ENCODE data around the gene CLDN6. TPM values are rescaled to one million over a fixed set of nuclear protein-coding genes. Genes with fewer than 3 reads are reported as not detected.
A peak's percentile ranks its signal among the peaks of the same experiment; 100 is the strongest.

The CLDN6 gene
- total RNA-seq, 2 experiments from 2014 or later = not detected

GRCh38 chr16:3025032-3026002 lies 7.3 kb upstream of the CLDN6 start:
- Mint-ChIP-seq H3K36me3 (peaks cover 10% of the 10 kb centered on the region), H3K27ac (no peak overlapping the region), H3K4me1 (ENCODE audit: low read depth) (peaks cover 48% of the 10 kb centered on the region), H3K27me3 (peaks cover 12% of the 10 kb centered on the region), H3K9me3 (no peaks in the 10 kb centered on the region), H3K4me3 (no peak overlapping the region)
- no peak for DNase-seq
- CTCF ChIA-PET = interaction anchor here (1.0 to 17.0 kb wide), 5 partner anchors 8 to 107 kb away, joined by 3 to 412 read pairs (median 3); partner anchors contain the start of genes CLDN9 and ZNF213
- intact Hi-C loops (cut with micrococcal nuclease) = no loop called here
- POLR2A ChIA-PET = no interaction called here

GRCh38 chr16:3023669-3024478 lies 5.9 kb upstream of the CLDN6 start, which contains the start of the genes HCFC1R1 and THOC6:
TSS of gene HCFC1R1 (minus strand) at chr16:3023942. CDS start at chr16:3023941, 1 bp downstream.
TSS of gene THOC6 (plus strand) at chr16:3024035. CDS start at chr16:3024327, 292 bp downstream.
- ChIA-PET CTCF (interaction anchor here (0.9 to 17.0 kb wide), 6 partner anchors 6 to 72 kb away, joined by 3 to 412 read pairs (median 3); partner anchors contain the start of gene CLDN9), POLR2A (interaction anchor here (0.9 kb wide), 1 partner anchor 111 kb away, joined by 4 read pairs; the partner anchor contains the start of gene ZNF213)
- peak within 1 kb of the TSS; percentile 96 for H3K27ac Mint-ChIP-seq
- intact Hi-C loops (cut with micrococcal nuclease) = loop anchor here (1.0 to 5.0 kb wide), 4 partner anchors 20 to 238 kb away; partner anchors contain the start of gene FLYWCH1
- DNase-seq = peak; percentile 98
- H3K4me3 Mint-ChIP-seq = peak within 1 kb of the TSS; percentile 91
- no peaks in the 10 kb centered on the region for H3K9me3 Mint-ChIP-seq
- H3K27me3 Mint-ChIP-seq = peaks cover under 1% of the 10 kb centered on the region
- peaks cover 10% of the 10 kb centered on the region for H3K36me3 Mint-ChIP-seq
- peaks cover 45% of the 10 kb centered on the region for H3K4me1 Mint-ChIP-seq (ENCODE audit: low read depth)

GRCh38 chr16:3023415-3023668 lies 5.4 kb upstream of the CLDN6 start:
- no peaks in the 10 kb centered on the region for H3K27me3 Mint-ChIP-seq
- DNase-seq = peak; percentile 48
- peaks cover 45% of the 10 kb centered on the region for H3K4me1 Mint-ChIP-seq (ENCODE audit: low read depth)
- ChIA-PET CTCF (interaction anchor here (0.9 to 17.0 kb wide), 5 partner anchors 6 to 109 kb away, joined by 3 to 412 read pairs (median 3); partner anchors contain the start of gene CLDN9), POLR2A (interaction anchor here (0.9 to 1.1 kb wide), 2 partner anchors 51 to 111 kb away, joined by 3 to 4 read pairs; partner anchors contain the start of gene ZNF213)
- H3K4me3 Mint-ChIP-seq = peak overlapping the region; percentile 91
- H3K27ac Mint-ChIP-seq = peak overlapping the region; percentile 96
- intact Hi-C loops (cut with micrococcal nuclease) = loop anchor here (2.0 to 5.0 kb wide), 3 partner anchors 77 to 239 kb away; partner anchors contain the start of gene FLYWCH1
- peaks cover 10% of the 10 kb centered on the region for H3K36me3 Mint-ChIP-seq
- H3K9me3 Mint-ChIP-seq = no peaks in the 10 kb centered on the region

GRCh38 chr16:3022684-3023414 lies 4.9 kb upstream of the CLDN6 start:
- CTCF ChIA-PET = interaction anchor here (0.7 to 17.0 kb wide), 7 partner anchors 7 to 166 kb away, joined by 3 to 412 read pairs (median 3); partner anchors contain the start of gene CLDN9
- H3K27me3 Mint-ChIP-seq = no peaks in the 10 kb centered on the region
- no peaks in the 10 kb centered on the region for H3K9me3 Mint-ChIP-seq
- peaks cover 47% of the 10 kb centered on the region for H3K4me1 Mint-ChIP-seq (ENCODE audit: low read depth)
- peak overlapping the region; percentile 91 for H3K4me3 Mint-ChIP-seq
- DNase-seq = no peak
- POLR2A ChIA-PET = interaction anchor here (0.9 to 1.6 kb wide), 4 partner anchors 8 to 112 kb away, joined by 3 to 4 read pairs (median 4); partner anchors contain the start of gene ZNF213
- peak overlapping the region; percentile 96 for H3K27ac Mint-ChIP-seq
- intact Hi-C loops (cut with micrococcal nuclease) = loop anchor here (2.0 to 5.0 kb wide), 3 partner anchors 78 to 239 kb away; partner anchors contain the start of gene FLYWCH1
- peaks cover 10% of the 10 kb centered on the region for H3K36me3 Mint-ChIP-seq

GRCh38 chr16:3022208-3022683 lies 4.3 kb upstream of the CLDN6 start:
- ChIA-PET POLR2A (interaction anchor here (0.9 to 1.7 kb wide), 6 partner anchors 9 to 112 kb away, joined by 3 to 7 read pairs (median 4); partner anchors contain the start of gene ZNF213), CTCF (interaction anchor here (0.7 to 17.0 kb wide), 6 partner anchors 8 to 167 kb away, joined by 3 to 412 read pairs (median 6); partner anchors contain the start of gene CLDN9)
- Mint-ChIP-seq H3K4me1 (ENCODE audit: low read depth) (peaks cover 47% of the 10 kb centered on the region), H3K4me3 (peak overlapping the region; percentile 91), H3K27me3 (no peaks in the 10 kb centered on the region), H3K9me3 (no peaks in the 10 kb centered on the region), H3K36me3 (peaks cover 10% of the 10 kb centered on the region), H3K27ac (peak overlapping the region; percentile 96)
- DNase-seq = peak; percentile 96
- intact Hi-C loops (cut with micrococcal nuclease) = loop anchor here (2.0 to 5.0 kb wide), 3 partner anchors 79 to 240 kb away; partner anchors contain the start of gene FLYWCH1

- CTCF ChIA-PET = interaction anchor here (1.7 to 17.0 kb wide), 4 partner anchors 8 to 108 kb away, joined by 5 to 412 read pairs (median 46); partner anchors contain the start of gene CLDN9
- peaks cover 5% of the 10 kb centered on the region for H3K36me3 Mint-ChIP-seq
- intact Hi-C loops (cut with micrococcal nuclease) = loop anchor here (2.0 to 5.0 kb wide), 4 partner anchors 51 to 241 kb away; partner anchors contain the start of gene FLYWCH1
- peaks cover 47% of the 10 kb centered on the region for H3K4me1 Mint-ChIP-seq (ENCODE audit: low read depth)
- H3K27me3 Mint-ChIP-seq = no peaks in the 10 kb centered on the region
- DNase-seq = peak; percentile 92
- POLR2A ChIA-PET = interaction anchor here (0.9 to 1.9 kb wide), 7 partner anchors 7 to 113 kb away, joined by 3 to 11 read pairs (median 4); partner anchors contain the start of gene ZNF213
- peak overlapping the region; percentile 96 for H3K27ac Mint-ChIP-seq
- H3K9me3 Mint-ChIP-seq = no peaks in the 10 kb centered on the region
- H3K4me3 Mint-ChIP-seq = peak overlapping the region; percentile 91
Measured at GRCh38 chr16:3021449-3022207, 3.6 kb upstream of the CLDN6 start.

GRCh38 chr16:3020604-3021448 lies 2.8 kb upstream of the CLDN6 start:
- ChIA-PET POLR2A (interaction anchor here (0.6 to 1.9 kb wide), 7 partner anchors 8 to 128 kb away, joined by 3 to 11 read pairs (median 4); partner anchors contain the start of genes FLYWCH1 and ZNF213), CTCF (interaction anchor here (1.4 to 17.0 kb wide), 6 partner anchors 9 to 114 kb away, joined by 3 to 412 read pairs (median 6); partner anchors contain the start of genes CLDN9 and ZNF213)
- H3K4me3 Mint-ChIP-seq = peak overlapping the region; percentile 91
- peaks cover 2% of the 10 kb centered on the region for H3K27me3 Mint-ChIP-seq
- intact Hi-C loops (cut with micrococcal nuclease) = loop anchor here (1.0 to 5.0 kb wide), 4 partner anchors 17 to 241 kb away; partner anchors contain the start of gene FLYWCH1
- peak; percentile 77 for DNase-seq
- H3K9me3 Mint-ChIP-seq = no peaks in the 10 kb centered on the region
- H3K4me1 Mint-ChIP-seq (ENCODE audit: low read depth) = peaks cover 47% of the 10 kb centered on the region
- H3K36me3 Mint-ChIP-seq = peaks cover 2% of the 10 kb centered on the region
- peak overlapping the region; percentile 96 for H3K27ac Mint-ChIP-seq

GRCh38 chr16:3020247-3020603 lies 2.2 kb upstream of the CLDN6 start, which contains the start of gene TNFRSF12A:
TSS of gene TNFRSF12A (plus strand) at chr16:3020368. CDS start at chr16:3020398, 30 bp downstream.
- peaks cover 2% of the 10 kb centered on the region for H3K36me3 Mint-ChIP-seq
- H3K27me3 Mint-ChIP-seq = peaks cover 2% of the 10 kb centered on the region
- H3K27ac Mint-ChIP-seq = peak within 1 kb of the TSS; percentile 96
- no peaks in the 10 kb centered on the region for H3K9me3 Mint-ChIP-seq
- CTCF ChIA-PET = interaction anchor here (1.4 to 17.0 kb wide), 5 partner anchors 10 to 115 kb away, joined by 3 to 412 read pairs (median 5); partner anchors contain the start of genes CLDN9 and ZNF213
- intact Hi-C loops (cut with micrococcal nuclease) = loop anchor here (1.0 to 5.0 kb wide), 4 partner anchors 16 to 242 kb away; partner anchors contain the start of gene FLYWCH1
- POLR2A ChIA-PET = interaction anchor here (0.6 to 1.9 kb wide), 3 partner anchors 9 to 129 kb away, joined by 3 to 11 read pairs (median 4); partner anchors contain the start of gene FLYWCH1
- DNase-seq = peak; percentile 82
- H3K4me1 Mint-ChIP-seq (ENCODE audit: low read depth) = peaks cover 47% of the 10 kb centered on the region
- H3K4me3 Mint-ChIP-seq = peak within 1 kb of the TSS; percentile 91
